Measurements from ENCODE around the gene CCDC57. TPM values are rescaled to one million over a fixed set of nuclear protein-coding genes. Genes with fewer than 3 reads are reported as not detected.

Gene CCDC57
- total and polyA plus RNA-seq, 2 of the 8 experiments (the other 6 are each of a cell fraction or from before 2014, with no cell fraction given) = 8.4 to 12.9 TPM

DNA sequence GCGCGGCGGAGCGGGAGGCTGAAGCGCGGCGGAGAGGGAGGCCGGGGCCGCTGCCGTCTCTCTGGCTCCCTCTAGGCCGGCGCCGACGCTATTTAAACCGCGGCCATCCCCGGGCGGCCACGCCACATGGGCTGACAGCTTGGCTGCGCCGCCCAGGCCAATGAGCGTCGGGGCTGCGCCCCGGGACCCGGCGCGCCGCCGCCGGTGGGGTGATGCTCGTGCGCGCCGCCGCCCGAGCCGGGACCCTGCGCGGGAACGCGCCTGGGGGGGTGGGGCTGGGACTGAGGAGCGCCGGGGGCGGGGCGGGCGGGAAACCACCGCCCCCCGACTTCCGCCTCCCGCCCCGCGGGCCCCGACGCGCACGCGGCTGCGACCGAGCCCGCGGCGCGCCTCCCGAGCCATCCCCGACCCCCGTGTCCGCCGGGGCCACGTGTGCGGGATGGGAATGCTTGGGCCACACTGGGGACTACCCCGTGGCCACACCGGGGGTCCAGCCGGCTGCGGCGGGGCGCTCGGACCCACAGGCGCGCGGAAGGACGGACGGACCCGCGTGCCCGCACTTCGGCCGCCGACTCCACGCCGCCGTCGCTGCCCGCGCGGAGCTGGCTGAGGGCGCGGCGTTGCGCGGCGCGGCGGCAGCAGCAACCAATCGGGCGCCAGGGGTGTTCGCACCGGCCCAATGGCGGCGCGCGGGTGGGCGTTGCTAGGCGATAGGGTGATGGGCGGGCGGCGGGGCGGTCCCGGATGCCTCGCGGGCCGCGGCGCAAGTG, 114.3 kb downstream of the CCDC57 start, which contains the start of gene FASN (continued):
- TF ChIP-seq CBX8 (IDR thresholded peaks at IDR 0.05; ENCODE audit: borderline replicate concordance, low read depth, low read length) (no peak), POLR2A (IDR thresholded peaks at IDR 0.05; ENCODE audit: control extremely low read depth in 1 of 2, low read depth in 2 of 2, low read length in 2 of 2) (peak; percentile 86 to 92), FOSL1 (IDR thresholded peaks at IDR 0.05; ENCODE audit: insufficient read depth, low read depth, low read length) (no peak), CTBP2 (IDR thresholded peaks at IDR 0.05; ENCODE audit: borderline replicate concordance, insufficient read depth, insufficient read length, low read length) (no peak), SIX5 (IDR thresholded peaks at IDR 0.05; ENCODE audit: low read depth, low read length) (no peak), EP300 (IDR thresholded peaks at IDR 0.05; ENCODE audit: borderline replicate concordance in 1 of 2, low read depth in 2 of 2, low read length in 2 of 2) (no peak; a peak in 1 of 3 replicates), CEBPB (IDR thresholded peaks at IDR 0.05; ENCODE audit: low read depth, low read length) (no peak), RFX5 (IDR thresholded peaks at IDR 0.05; ENCODE audit: borderline replicate concordance, low read depth, low read length) (no peak)
- TF ChIP-seq, protein P1, sequence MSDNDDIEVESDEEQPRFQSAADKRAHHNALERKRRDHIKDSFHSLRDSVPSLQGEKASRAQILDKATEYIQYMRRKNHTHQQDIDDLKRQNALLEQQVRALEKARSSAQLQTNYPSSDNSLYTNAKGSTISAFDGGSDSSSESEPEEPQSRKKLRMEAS (IDR thresholded peaks at IDR 0.05) = peak; percentile 56
- TF ChIP-seq, protein P2, sequence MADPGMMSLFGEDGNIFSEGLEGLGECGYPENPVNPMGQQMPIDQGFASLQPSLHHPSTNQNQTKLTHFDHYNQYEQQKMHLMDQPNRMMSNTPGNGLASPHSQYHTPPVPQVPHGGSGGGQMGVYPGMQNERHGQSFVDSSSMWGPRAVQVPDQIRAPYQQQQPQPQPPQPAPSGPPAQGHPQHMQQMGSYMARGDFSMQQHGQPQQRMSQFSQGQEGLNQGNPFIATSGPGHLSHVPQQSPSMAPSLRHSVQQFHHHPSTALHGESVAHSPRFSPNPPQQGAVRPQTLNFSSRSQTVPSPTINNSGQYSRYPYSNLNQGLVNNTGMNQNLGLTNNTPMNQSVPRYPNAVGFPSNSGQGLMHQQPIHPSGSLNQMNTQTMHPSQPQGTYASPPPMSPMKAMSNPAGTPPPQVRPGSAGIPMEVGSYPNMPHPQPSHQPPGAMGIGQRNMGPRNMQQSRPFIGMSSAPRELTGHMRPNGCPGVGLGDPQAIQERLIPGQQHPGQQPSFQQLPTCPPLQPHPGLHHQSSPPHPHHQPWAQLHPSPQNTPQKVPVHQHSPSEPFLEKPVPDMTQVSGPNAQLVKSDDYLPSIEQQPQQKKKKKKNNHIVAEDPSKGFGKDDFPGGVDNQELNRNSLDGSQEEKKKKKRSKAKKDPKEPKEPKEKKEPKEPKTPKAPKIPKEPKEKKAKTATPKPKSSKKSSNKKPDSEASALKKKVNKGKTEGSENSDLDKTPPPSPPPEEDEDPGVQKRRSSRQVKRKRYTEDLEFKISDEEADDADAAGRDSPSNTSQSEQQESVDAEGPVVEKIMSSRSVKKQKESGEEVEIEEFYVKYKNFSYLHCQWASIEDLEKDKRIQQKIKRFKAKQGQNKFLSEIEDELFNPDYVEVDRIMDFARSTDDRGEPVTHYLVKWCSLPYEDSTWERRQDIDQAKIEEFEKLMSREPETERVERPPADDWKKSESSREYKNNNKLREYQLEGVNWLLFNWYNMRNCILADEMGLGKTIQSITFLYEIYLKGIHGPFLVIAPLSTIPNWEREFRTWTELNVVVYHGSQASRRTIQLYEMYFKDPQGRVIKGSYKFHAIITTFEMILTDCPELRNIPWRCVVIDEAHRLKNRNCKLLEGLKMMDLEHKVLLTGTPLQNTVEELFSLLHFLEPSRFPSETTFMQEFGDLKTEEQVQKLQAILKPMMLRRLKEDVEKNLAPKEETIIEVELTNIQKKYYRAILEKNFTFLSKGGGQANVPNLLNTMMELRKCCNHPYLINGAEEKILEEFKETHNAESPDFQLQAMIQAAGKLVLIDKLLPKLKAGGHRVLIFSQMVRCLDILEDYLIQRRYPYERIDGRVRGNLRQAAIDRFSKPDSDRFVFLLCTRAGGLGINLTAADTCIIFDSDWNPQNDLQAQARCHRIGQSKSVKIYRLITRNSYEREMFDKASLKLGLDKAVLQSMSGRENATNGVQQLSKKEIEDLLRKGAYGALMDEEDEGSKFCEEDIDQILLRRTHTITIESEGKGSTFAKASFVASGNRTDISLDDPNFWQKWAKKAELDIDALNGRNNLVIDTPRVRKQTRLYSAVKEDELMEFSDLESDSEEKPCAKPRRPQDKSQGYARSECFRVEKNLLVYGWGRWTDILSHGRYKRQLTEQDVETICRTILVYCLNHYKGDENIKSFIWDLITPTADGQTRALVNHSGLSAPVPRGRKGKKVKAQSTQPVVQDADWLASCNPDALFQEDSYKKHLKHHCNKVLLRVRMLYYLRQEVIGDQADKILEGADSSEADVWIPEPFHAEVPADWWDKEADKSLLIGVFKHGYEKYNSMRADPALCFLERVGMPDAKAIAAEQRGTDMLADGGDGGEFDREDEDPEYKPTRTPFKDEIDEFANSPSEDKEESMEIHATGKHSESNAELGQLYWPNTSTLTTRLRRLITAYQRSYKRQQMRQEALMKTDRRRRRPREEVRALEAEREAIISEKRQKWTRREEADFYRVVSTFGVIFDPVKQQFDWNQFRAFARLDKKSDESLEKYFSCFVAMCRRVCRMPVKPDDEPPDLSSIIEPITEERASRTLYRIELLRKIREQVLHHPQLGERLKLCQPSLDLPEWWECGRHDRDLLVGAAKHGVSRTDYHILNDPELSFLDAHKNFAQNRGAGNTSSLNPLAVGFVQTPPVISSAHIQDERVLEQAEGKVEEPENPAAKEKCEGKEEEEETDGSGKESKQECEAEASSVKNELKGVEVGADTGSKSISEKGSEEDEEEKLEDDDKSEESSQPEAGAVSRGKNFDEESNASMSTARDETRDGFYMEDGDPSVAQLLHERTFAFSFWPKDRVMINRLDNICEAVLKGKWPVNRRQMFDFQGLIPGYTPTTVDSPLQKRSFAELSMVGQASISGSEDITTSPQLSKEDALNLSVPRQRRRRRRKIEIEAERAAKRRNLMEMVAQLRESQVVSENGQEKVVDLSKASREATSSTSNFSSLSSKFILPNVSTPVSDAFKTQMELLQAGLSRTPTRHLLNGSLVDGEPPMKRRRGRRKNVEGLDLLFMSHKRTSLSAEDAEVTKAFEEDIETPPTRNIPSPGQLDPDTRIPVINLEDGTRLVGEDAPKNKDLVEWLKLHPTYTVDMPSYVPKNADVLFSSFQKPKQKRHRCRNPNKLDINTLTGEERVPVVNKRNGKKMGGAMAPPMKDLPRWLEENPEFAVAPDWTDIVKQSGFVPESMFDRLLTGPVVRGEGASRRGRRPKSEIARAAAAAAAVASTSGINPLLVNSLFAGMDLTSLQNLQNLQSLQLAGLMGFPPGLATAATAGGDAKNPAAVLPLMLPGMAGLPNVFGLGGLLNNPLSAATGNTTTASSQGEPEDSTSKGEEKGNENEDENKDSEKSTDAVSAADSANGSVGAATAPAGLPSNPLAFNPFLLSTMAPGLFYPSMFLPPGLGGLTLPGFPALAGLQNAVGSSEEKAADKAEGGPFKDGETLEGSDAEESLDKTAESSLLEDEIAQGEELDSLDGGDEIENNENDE (IDR thresholded peaks at IDR 0.05; ENCODE audit: insufficient replicate concordance, low read length) = no peak
